Astrocyte of the cerebellum (primary cell): Measurements from ENCODE around the gene AATF.

ENCODE experiments used
- DNase-seq: peaks from one replicate; pipeline ENCODE4 v3.0.0-alpha.2; 2011; ENCODE audit warnings: low read depth
- H3K4me3 ChIP-seq: 2 replicates; pipeline ENCODE4 v1.5.1; 2011; ENCODE audit warnings: mild to moderate bottlenecking, low read depth, low read length, moderate library complexity
- in situ Hi-C: cut with HindIII; loops from 2 replicates; pipeline ENCODE4 v1.10.0; 2017; ENCODE audit warnings: low sequenced_read_pairs
- TF ChIP-seq, protein P1 (sequence below): IDR thresholded peaks from 2 replicates; pipeline ENCODE4 v1.5.1; 2012; ENCODE audit warnings: low read length, low read depth, moderate library complexity, mild to moderate bottlenecking; ENCODE audit errors: missing control alignments

Gene AATF

DNA sequence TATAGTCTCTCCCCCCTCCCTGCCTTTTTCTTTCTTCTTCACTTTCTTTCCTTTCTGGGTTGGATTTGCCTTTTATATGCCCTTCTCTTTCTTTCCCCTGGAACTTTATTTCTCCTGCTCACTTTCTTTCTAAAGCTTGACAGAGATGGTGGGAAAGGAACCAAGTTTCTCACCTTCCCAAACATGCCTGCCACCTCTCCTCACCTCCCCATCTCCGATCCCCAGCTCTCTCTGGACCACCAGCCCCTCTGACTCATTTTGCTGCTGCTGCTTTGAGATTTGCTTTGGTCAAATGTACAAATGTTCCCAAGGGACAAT, 18.2 kb upstream of the AATF start:
- H3K4me3 ChIP-seq: no peak overlapping the region
- in situ Hi-C loops: no loop called here
- TF ChIP-seq, protein P1, sequence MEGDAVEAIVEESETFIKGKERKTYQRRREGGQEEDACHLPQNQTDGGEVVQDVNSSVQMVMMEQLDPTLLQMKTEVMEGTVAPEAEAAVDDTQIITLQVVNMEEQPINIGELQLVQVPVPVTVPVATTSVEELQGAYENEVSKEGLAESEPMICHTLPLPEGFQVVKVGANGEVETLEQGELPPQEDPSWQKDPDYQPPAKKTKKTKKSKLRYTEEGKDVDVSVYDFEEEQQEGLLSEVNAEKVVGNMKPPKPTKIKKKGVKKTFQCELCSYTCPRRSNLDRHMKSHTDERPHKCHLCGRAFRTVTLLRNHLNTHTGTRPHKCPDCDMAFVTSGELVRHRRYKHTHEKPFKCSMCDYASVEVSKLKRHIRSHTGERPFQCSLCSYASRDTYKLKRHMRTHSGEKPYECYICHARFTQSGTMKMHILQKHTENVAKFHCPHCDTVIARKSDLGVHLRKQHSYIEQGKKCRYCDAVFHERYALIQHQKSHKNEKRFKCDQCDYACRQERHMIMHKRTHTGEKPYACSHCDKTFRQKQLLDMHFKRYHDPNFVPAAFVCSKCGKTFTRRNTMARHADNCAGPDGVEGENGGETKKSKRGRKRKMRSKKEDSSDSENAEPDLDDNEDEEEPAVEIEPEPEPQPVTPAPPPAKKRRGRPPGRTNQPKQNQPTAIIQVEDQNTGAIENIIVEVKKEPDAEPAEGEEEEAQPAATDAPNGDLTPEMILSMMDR: no peak
- no peak for DNase-seq

DNA sequence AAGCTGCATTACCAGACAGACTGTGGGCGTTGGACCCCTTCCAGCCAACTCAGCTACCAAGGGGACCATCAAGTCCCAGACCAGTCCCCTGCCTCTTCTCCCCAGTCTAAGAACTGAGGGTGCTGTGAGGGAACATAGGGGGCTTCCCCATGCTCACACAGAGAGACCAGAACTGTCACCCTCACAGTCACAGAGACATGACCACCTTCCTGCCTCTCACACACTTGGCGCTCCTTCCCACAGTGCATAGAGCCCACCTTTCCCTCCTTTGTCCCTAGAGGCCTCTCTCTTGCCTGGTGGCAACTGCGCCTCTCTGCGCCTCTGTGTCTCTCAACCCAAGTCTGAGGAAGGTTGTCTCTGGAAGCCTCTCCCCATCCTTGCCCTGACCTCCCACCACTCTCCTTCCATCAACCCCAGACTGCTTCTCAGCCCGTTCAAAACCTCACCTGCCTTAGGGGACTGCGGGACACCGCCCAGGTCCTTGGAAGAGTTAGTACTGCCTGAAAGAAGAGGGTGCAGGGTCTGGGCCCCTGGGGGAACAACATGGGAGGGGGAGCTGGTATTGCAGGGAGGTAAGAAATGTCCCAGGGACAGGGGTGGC, 17.6 kb upstream of the AATF start:
- H3K4me3 ChIP-seq: no peak overlapping the region
- DNase-seq: no peak
- in situ Hi-C loops: no loop called here
- TF ChIP-seq, protein P1: no peak

DNA sequence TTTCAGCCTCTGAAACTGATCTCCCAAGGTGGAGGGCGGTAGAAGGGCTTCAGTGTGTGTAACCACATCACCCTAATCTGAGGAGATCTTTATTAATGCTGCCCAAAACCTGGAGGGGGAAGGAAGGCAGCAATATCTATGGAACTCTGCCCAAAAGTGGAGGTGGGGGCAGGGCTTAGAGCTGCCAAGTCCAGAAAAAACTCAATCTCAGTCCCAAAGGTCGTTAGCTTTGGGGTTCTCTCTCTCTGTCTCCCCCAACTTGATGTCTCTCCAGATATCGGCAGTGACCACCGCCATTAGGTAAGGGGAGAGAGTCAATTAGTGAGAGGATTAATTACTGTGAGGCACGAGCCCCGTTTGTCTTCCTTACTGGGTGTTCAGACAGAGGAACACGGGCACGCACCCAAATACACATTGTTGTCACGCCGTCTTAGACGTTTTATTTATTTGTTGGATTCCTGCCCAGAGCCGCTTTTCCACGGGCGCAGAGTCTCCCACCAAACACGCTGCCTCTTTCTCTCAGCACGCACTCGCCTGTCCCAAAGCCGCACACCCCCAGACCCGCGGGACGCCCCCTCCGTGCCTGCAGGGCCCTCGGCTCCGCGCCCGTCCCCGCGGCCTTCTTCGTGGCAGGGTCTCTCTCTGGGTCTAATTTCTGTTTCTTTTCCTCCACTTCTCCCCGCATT, 16.9 kb upstream of the AATF start:
- in situ Hi-C loops: no loop called here
- no peak overlapping the region for H3K4me3 ChIP-seq
- TF ChIP-seq, protein P1: no peak
- no peak for DNase-seq

DNA sequence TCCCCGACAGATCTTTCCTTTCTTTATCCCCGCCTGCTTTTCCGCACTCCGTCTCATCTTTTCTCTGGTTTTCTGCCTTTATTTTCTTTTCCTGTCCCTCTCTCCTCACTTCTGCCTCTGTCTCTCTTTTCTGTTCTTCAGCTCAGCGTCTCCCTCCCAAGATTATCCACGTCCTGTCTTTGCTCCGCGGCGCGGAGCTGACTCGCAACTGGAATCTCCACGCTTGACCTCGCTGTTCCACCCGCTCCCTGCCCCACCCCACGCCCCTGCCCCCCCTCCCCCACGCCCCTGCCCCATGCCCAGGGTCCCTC, 16.4 kb upstream of the AATF start:
- TF ChIP-seq, protein P1: no peak
- in situ Hi-C loops: no loop called here
- DNase-seq: no peak
- no peak overlapping the region for H3K4me3 ChIP-seq

DNA sequence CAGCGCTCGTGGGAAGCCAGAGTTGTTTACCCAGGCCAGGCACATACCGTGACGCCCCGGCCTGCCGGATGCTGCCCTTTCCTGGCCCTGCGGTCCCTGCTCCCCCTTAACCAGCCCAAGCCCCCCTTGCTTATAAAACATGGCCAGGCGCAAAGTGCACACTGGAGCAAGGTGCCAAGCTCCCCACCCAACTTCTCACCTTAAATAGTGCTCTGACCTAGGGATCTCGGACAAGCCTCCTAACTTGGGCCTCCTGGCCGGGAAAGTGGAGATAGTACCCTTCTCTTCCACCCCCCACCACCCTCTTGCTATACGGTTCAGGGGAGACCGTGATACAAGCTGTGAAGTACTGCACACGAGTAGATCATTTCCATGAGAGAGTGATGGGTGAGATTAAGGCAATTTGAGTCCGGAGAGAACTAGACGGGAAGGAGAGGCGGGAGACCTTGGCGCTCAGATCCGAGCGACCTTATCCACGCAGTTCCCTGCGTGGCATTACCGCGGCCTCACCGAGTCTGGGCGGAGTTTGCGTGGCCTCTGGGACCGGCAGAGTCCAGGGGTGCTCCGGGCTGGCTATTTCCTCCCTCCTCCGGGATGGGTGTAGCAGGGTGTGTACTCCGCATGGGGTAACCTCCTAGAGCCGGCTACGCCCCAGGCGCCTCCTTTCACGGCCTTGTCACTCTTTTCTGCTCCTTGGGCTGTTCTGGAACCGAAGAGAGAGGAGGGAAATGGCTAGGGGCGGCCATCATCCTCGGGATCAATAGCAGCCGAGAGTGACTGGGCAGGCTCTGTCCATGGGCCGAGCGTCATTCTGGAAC, 15.9 kb upstream of the AATF start:
- no peak for DNase-seq
- TF ChIP-seq, protein P1: no peak
- in situ Hi-C loops: no loop called here
- no peak overlapping the region for H3K4me3 ChIP-seq

DNA sequence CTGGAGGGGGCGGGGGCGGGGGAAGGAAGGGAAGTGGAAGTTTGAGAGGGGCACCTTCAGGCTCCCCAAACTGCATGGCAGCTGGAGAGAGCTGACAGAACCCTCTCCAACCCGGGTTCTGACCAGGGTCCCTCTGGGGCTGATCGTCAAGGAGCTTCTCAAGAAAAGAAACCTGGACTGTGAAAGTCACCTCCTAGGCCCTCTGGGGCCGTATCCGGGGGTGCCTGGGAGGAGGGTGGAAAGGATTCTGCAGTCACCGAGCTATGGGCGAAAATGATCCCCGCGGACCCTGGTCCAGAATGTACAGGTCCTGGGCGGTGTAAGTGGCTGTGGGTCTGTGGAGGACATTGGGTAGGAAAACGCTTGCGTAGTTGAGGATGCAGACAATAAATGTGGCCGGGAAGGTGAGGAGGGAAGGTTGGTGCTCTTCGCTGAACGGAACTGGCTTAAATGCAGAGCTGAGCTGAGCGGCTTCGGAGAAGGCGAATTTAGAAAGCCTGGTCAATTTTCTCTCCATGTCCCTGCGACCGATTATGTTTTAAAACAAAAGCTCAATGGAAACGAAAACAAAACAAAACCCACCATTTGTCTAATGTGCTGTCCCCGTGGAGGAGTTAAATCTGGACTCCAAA, 15.1 kb upstream of the AATF start:
- DNase-seq: no peak
- in situ Hi-C loops: no loop called here
- H3K4me3 ChIP-seq: no peak overlapping the region
- TF ChIP-seq, protein P1: no peak
